GM18909 (cell line): ENCODE data around the gene TIMM9.
"Not testable (repeated sequence)": the region's sequence is repeated elsewhere in the genome, so short reads cannot be mapped to it uniquely, and the experiment has no call there.

Experiments used
- ATAC-seq: cut with Tn5 transposase; IDR thresholded peaks from one replicate; pipeline ENCODE4 v1.9.1; 2021; ENCODE audit warnings: mild to moderate bottlenecking; ENCODE audit not compliant: unreplicated experiment, poor library complexity

TIMM9 gene

GRCh38 chr14:58427281-58428117 is at the start of gene TIMM9, which contains the start of gene KIAA0586:
TSS of gene TIMM9 (minus strand) at chr14:58427531. CDS start at chr14:58411945, 15,586 bp downstream.
TSS of gene KIAA0586 (plus strand) at chr14:58427719. CDS start at chr14:58428265, 546 bp downstream.
- ATAC-seq = peak; percentile 90

- ATAC-seq = no peak
Observed at GRCh38 chr14:58476320-58476719, 49.0 kb upstream of the TIMM9 start.

GRCh38 chr14:58469309-58469708 is 42.0 kb upstream of the TIMM9 start:
- ATAC-seq = no peak

GRCh38 chr14:58467575-58467974 is 40.2 kb upstream of the TIMM9 start:
- no peak for ATAC-seq

GRCh38 chr14:58466459-58466858 is 39.1 kb upstream of the TIMM9 start:
- ATAC-seq = no peak

- ATAC-seq = no peak
Observed at GRCh38 chr14:58465421-58465820, 38.1 kb upstream of the TIMM9 start.

GRCh38 chr14:58464652-58465051 is 37.3 kb upstream of the TIMM9 start:
- ATAC-seq = no peak

- no peak for ATAC-seq
Observed at GRCh38 chr14:58463147-58463546, 35.8 kb upstream of the TIMM9 start.

GRCh38 chr14:58460772-58461171 is 33.4 kb upstream of the TIMM9 start:
- no peak for ATAC-seq

- no peak for ATAC-seq
Observed at GRCh38 chr14:58455593-58456265, 28.4 kb upstream of the TIMM9 start.

- no peak for ATAC-seq
Observed at GRCh38 chr14:58444627-58445026, 17.3 kb upstream of the TIMM9 start.

GRCh38 chr14:58439476-58439875 is 12.1 kb upstream of the TIMM9 start:
- ATAC-seq = no peak

- no peak for ATAC-seq
Observed at GRCh38 chr14:58430156-58430555, 2.8 kb upstream of the TIMM9 start.

GRCh38 chr14:58428118-58428683 is 870 bp upstream of the TIMM9 start:
- no peak for ATAC-seq

GRCh38 chr14:58426670-58427280 is 556 bp downstream of the TIMM9 start:
- ATAC-seq = peak; percentile 41

GRCh38 chr14:58416934-58417333 is 10.4 kb downstream of the TIMM9 start:
- not testable (repeated sequence) for ATAC-seq

- no peak for ATAC-seq
Observed at GRCh38 chr14:58415636-58416547, 11.4 kb downstream of the TIMM9 start.

GRCh38 chr14:58414845-58415244 is 12.5 kb downstream of the TIMM9 start:
- no peak for ATAC-seq

- ATAC-seq = no peak
Observed at GRCh38 chr14:58408681-58409215, 18.6 kb downstream of the TIMM9 start.
